Measurements from ENCODE around the gene MRPS18A.

DNA sequence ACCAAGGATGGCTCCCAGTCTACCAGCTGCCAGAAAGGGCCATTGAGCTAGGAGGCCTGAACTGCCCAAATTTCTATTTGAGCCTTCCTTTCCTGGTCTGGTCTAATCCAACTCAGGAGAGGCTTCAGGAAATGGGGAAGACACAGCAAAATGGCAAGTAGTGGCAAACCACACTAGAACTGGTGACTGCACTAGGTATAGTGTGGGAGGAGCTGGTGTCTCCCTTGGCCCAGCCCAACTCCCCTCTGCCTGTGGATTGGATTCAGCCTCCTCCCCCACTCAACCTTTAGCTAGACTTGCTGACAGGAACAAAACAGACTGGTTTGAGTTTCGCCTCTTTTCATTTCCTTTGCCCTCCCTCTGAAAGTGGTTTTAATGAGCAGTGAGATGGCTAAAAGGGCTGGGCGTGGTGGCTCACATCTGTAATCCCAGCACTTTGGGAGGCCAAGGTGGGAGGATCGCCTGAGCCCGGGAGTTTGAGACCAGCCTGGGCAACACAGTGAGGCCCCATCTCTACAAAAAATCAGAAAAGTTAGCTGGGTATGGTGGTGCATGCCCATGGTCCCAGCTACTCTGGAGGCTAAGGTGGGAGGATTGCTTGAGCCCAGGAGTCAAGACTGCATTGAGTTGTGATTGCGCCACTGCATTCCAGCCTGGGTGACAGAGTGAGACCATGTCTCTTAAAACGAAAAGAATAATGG is 17.5 kb downstream of the MRPS18A start:
- TF ChIP-seq, protein P1, sequence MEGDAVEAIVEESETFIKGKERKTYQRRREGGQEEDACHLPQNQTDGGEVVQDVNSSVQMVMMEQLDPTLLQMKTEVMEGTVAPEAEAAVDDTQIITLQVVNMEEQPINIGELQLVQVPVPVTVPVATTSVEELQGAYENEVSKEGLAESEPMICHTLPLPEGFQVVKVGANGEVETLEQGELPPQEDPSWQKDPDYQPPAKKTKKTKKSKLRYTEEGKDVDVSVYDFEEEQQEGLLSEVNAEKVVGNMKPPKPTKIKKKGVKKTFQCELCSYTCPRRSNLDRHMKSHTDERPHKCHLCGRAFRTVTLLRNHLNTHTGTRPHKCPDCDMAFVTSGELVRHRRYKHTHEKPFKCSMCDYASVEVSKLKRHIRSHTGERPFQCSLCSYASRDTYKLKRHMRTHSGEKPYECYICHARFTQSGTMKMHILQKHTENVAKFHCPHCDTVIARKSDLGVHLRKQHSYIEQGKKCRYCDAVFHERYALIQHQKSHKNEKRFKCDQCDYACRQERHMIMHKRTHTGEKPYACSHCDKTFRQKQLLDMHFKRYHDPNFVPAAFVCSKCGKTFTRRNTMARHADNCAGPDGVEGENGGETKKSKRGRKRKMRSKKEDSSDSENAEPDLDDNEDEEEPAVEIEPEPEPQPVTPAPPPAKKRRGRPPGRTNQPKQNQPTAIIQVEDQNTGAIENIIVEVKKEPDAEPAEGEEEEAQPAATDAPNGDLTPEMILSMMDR (IDR thresholded peaks at IDR 0.05) = no peak
- no peak for TF ChIP-seq POLR2A (IDR thresholded peaks at IDR 0.05)
